ENCODE measurements around the gene ZNF326. TPM values are rescaled to one million over a fixed set of nuclear protein-coding genes. Genes with fewer than 3 reads are reported as not detected.

ZNF326 gene, protein sequence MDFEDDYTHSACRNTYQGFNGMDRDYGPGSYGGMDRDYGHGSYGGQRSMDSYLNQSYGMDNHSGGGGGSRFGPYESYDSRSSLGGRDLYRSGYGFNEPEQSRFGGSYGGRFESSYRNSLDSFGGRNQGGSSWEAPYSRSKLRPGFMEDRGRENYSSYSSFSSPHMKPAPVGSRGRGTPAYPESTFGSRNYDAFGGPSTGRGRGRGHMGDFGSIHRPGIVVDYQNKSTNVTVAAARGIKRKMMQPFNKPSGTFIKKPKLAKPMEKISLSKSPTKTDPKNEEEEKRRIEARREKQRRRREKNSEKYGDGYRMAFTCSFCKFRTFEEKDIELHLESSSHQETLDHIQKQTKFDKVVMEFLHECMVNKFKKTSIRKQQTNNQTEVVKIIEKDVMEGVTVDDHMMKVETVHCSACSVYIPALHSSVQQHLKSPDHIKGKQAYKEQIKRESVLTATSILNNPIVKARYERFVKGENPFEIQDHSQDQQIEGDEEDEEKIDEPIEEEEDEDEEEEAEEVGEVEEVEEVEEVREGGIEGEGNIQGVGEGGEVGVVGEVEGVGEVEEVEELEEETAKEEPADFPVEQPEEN
- 10 to 100 TPM; 17.4 to 17.9 TPM for total RNA-seq

DNA sequence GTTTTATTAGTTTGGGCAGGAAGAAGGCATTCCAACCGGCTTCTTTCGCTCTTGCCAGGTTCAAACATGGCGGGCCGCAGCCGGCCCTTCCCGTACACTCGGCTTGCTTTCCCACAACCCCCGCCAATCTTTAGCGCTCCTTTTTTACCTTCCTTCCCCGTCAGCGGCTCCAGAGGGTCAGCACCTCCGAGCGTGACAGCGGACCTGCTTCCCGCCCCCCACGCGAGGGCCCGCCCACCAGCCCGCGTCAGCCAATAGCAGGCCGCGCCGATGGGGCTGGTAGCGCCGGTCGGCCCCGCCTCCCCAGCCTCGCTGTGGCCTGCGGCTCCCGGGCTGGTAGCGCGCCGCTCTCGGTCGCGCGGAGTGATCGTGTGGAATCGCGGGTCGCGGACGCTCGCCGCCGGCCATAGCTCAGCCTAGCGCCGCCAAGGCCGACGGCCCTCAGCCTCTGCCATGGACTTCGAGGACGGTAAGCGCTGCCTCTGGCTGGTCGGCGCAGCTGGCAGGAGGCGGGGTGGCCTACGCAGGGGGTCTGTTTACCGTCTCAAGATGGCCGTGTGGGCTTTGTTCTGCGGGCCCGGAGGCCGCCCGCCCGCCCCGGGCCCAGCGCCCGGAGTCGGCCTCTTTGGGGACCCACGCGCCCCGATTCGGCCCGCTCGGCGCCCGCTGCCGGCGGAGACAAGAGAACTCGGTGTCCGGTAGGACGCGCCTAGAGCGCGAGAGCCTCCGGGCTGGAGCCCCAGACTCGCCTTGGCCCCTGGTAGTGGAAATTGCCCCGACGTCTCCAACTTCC is at the start of gene ZNF326:
TSS of gene ZNF326 (plus strand) at position 306 of the 793 bp plus-strand sequence. CDS start at position 454, 148 bp downstream.
- Mint-ChIP-seq H3K27ac (peak within 1 kb of the TSS; percentile 90), H3K4me3 (peak within 1 kb of the TSS; percentile 96), H3K4me1 (ENCODE audit: low read depth) (peaks cover 42% of the 10 kb centered on the region), H3K9me3 (no peaks in the 10 kb centered on the region), H3K36me3 (ENCODE audit: low read depth) (peaks cover 13% of the 10 kb centered on the region), H3K27me3 (ENCODE audit: low read depth) (no peaks in the 10 kb centered on the region)
- DNase-seq, result peak; percentile 94
- CTCF ChIA-PET, result no interaction called here
- intact Hi-C loops (cut with micrococcal nuclease), result loop anchor here (1.0 to 5.0 kb wide), 11 partner anchors 140 to 1313 kb away; partner anchors contain the start of genes GTF2B, LRRC8B, LRRC8C and PKN2

DNA sequence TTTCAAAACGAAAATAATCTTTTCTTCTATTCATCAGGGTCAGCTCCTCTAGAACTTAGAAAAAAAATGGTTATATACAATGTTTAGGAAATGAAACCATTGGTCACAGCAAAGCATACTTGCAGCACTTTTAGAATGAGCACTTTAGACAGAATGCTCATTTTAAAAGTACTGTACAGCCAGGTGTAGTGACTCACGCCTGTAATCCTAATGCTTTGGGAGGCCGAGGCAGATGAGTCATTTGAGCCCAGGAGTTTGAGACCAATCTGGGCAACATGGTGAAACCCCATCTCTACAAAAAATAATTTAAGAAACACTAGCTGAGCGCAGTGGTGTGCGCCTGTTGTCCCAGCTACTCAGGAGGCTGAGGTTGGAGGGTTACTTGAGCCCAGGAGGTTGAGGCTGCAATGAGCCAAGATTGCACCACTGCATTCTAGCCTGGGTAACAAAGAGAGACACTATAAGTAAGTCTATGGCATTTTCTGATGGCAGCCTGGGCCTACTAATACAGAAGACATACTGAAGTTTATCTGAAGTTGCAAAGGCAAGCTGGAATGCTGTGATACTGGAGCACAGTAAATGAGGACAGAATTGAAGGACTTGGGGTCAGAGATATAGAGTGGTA is 48.9 kb upstream of the ZNF326 start:
- peak; percentile 28 for DNase-seq
- no peaks in the 10 kb centered on the region for H3K27me3 Mint-ChIP-seq (ENCODE audit: low read depth)
- no peaks in the 10 kb centered on the region for H3K9me3 Mint-ChIP-seq
- H3K4me1 Mint-ChIP-seq (ENCODE audit: low read depth), result no peaks in the 10 kb centered on the region
- intact Hi-C loops (cut with micrococcal nuclease), result no loop called here
- no peaks in the 10 kb centered on the region for H3K36me3 Mint-ChIP-seq (ENCODE audit: low read depth)
- no peak overlapping the region for H3K27ac Mint-ChIP-seq
- CTCF ChIA-PET, result no interaction called here
- no peak overlapping the region for H3K4me3 Mint-ChIP-seq

DNA sequence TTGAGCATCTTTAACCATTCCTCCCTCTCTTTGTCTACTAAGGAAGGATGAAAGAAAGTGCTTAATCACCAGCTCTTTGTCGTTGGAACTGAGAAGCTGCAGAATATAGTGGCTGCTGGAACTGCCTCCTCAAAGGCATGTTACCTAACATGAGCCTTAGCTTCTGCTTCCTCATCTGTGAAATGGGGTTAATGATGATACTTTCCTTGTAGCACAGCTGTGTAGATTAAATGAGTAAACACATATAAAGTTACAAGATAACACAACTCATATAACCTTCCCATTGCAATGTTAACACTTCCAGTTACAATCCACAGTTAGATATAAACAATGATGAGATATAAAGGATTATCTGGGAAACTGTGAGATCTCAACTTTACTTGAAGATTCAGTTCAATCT is 48.4 kb upstream of the ZNF326 start:
- CTCF ChIA-PET, result no interaction called here
- Mint-ChIP-seq H3K4me3 (no peak overlapping the region), H3K9me3 (no peaks in the 10 kb centered on the region), H3K36me3 (ENCODE audit: low read depth) (no peaks in the 10 kb centered on the region), H3K27ac (no peak overlapping the region), H3K4me1 (ENCODE audit: low read depth) (no peaks in the 10 kb centered on the region), H3K27me3 (ENCODE audit: low read depth) (no peaks in the 10 kb centered on the region)
- intact Hi-C loops (cut with micrococcal nuclease), result no loop called here
- no peak for DNase-seq

DNA sequence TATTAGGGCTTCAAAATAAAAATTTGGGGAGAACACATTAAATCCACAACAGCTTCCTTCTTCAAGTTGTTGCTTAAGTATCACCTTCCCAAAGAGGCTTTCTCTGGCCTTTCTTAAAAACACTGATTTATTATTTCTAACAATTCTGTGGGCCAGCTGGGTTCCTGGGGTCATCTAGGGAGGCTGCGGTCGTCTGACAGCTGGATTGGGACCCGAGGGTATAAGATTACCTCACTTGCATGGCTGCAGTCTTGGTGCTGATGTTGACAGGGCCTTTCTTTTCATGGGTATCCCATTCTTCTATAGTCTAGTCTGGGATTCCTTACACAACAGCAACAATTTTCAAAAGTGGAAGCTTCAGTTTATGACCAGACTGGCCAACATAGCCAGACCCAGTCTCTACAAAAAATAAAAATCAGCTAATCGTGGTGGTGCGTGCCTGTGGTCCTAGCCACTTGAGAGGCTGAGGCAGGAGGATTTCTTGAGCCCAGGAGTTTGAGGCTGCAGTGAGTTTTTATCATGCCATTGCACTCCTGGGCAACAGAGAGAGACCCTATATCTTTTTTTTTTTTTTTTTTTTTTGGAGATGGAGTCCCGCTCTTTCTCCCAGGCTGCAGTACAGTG is 46.1 kb upstream of the ZNF326 start:
- Mint-ChIP-seq H3K36me3 (ENCODE audit: low read depth) (no peaks in the 10 kb centered on the region), H3K4me1 (ENCODE audit: low read depth) (peaks cover 4% of the 10 kb centered on the region), H3K27me3 (ENCODE audit: low read depth) (no peaks in the 10 kb centered on the region), H3K27ac (no peak overlapping the region), H3K9me3 (no peaks in the 10 kb centered on the region), H3K4me3 (no peak overlapping the region)
- intact Hi-C loops (cut with micrococcal nuclease), result no loop called here
- DNase-seq, result no peak
- CTCF ChIA-PET, result interaction anchor here (0.6 kb wide), 1 partner anchor 37 kb away, joined by 4 read pairs; no protein-coding TSS in a partner anchor

DNA sequence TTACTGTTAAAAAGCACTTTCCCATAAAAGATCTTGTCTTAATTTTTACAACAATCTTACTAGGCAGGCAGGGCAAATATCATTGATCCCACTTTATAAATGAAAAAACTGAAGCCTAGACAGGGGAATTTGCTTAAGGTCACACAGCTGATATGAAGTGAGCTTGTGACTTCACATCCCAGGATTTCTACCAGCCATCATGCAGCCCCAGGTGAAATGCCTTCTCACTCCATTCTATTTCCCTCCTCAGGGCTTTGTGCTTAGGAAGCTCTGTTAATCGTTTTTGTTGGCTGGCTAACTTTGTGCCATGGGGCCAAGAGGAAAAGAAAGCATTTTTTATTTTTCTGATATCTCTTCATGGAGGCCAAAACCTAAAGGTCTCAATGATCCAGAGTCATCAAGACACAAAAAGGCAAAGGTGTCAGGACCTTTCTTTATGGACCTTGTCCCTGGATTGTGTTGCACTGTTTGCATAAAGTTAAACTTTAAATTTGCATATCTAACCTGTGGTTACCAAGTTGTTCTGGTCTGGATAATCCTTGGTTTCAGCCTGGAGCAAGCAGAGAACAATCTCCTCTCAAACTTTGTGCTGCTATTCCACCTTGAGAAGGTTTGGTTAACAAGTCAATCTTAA is 44.8 kb upstream of the ZNF326 start:
- CTCF ChIA-PET, result interaction anchor here (0.7 to 0.8 kb wide), 2 partner anchors 148 to 176 kb away, joined by 4 to 6 read pairs; no protein-coding TSS in a partner anchor
- Mint-ChIP-seq H3K4me3 (no peak overlapping the region), H3K36me3 (ENCODE audit: low read depth) (no peaks in the 10 kb centered on the region), H3K4me1 (ENCODE audit: low read depth) (peaks cover 4% of the 10 kb centered on the region), H3K9me3 (no peaks in the 10 kb centered on the region), H3K27me3 (ENCODE audit: low read depth) (no peaks in the 10 kb centered on the region), H3K27ac (no peak overlapping the region)
- intact Hi-C loops (cut with micrococcal nuclease), result no loop called here
- no peak for DNase-seq

DNA sequence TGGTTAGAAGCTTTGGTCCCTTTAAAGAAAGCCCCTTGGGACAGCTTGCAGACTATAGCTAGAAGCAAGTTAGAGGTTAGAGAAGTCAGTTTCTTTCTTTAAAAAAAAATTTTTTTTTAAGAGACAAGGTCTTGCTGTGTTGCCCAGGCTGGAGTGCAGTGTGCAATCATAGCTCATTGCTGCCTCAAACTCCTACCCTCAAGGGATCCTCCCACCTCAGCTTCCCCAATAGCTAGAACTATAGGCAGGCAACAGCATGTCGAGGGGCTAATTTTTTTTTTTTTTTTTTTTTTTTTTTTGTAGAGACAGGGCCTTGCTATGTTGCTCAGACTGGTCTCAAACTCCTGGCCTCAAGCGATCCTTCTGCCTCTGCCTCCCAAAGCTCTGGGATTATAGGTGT is 44.2 kb upstream of the ZNF326 start:
- Mint-ChIP-seq H3K27ac (no peak overlapping the region), H3K4me1 (ENCODE audit: low read depth) (peaks cover 4% of the 10 kb centered on the region), H3K36me3 (ENCODE audit: low read depth) (no peaks in the 10 kb centered on the region), H3K27me3 (ENCODE audit: low read depth) (no peaks in the 10 kb centered on the region), H3K9me3 (no peaks in the 10 kb centered on the region), H3K4me3 (no peak overlapping the region)
- intact Hi-C loops (cut with micrococcal nuclease), result no loop called here
- DNase-seq, result no peak
- CTCF ChIA-PET, result interaction anchor here (0.7 to 0.8 kb wide), 2 partner anchors 149 to 177 kb away, joined by 4 to 6 read pairs; no protein-coding TSS in a partner anchor

DNA sequence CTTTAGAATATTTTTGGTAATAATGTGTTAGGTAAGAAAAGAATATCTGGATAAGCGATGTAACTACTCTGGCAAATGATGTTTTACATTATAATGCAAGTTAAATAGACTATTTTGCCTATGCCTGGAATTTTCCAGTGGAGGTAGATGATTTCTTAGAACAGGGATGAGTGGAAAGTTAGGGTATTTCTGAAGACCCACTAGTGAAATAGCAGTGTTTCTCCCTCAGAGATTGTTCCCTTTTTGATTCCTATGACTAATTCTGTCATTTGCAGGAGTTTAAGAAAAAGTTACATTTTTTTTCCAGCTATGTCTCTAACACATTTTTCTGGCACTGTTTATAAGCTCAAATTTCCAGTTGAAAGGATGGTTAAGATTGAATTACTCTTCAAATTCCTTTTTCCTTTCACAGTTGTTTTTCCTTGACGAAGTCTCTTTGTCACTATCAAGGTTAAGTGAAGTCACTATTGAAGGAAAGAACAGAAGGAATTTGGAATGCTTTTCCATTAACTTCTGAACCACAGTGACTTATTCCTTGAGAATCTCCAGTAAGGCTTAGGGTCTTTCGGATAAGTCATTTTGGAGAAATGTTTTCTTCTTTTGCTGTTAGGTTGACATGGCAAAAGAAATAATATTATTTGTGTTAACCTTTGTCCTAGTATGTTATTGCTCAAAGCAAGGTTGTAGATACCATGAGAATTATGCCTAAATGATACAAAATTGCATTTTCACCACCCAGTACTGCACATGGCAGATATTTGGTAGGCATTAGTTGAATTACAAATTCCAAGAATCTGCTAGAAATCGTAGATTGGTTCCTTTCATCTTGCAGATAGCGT is 42.9 kb upstream of the ZNF326 start:
- H3K9me3 Mint-ChIP-seq, result no peaks in the 10 kb centered on the region
- no peak overlapping the region for H3K4me3 Mint-ChIP-seq
- no peak for DNase-seq
- no peaks in the 10 kb centered on the region for H3K27me3 Mint-ChIP-seq (ENCODE audit: low read depth)
- no peaks in the 10 kb centered on the region for H3K36me3 Mint-ChIP-seq (ENCODE audit: low read depth)
- H3K4me1 Mint-ChIP-seq (ENCODE audit: low read depth), result peaks cover 8% of the 10 kb centered on the region
- CTCF ChIA-PET, result interaction anchor here (0.7 kb wide), 1 partner anchor 47 kb away, joined by 6 read pairs; no protein-coding TSS in a partner anchor
- no peak overlapping the region for H3K27ac Mint-ChIP-seq
- intact Hi-C loops (cut with micrococcal nuclease), result no loop called here

DNA sequence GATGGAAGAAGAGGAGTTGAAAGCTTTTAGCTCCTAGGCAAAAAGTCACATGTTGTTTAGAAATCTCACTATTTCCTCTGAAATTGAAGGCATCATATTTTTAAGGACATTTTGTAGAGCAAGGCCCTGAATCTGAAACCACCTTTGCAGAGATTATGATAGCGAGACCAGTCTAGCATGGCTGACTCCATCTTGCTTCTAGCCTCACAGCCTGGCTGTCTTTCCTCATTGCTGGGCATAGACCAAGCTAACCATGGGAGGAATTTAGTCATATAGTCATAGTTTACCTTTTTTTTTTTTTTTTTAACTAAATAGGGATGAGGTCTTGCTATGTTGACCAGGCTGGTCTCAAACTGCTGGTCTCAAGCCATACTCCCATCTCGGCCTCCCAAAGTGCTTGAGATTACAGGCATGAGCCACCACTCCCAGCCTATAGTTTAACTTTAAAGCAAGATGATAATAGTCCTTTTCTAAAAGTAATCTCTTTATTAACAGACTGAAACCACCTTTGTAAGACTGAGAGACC is 42.2 kb upstream of the ZNF326 start:
- CTCF ChIA-PET, result interaction anchor here (0.7 to 1.6 kb wide), 2 partner anchors 48 to 150 kb away, joined by 4 to 6 read pairs; no protein-coding TSS in a partner anchor
- no peak for DNase-seq
- no peaks in the 10 kb centered on the region for H3K27me3 Mint-ChIP-seq (ENCODE audit: low read depth)
- H3K4me3 Mint-ChIP-seq, result no peak overlapping the region
- intact Hi-C loops (cut with micrococcal nuclease), result loop anchor here (1.0 kb wide), 5 partner anchors 35 to 469 kb away; no protein-coding TSS in a partner anchor
- peaks cover 13% of the 10 kb centered on the region for H3K4me1 Mint-ChIP-seq (ENCODE audit: low read depth)
- H3K36me3 Mint-ChIP-seq (ENCODE audit: low read depth), result no peaks in the 10 kb centered on the region
- H3K27ac Mint-ChIP-seq, result no peak overlapping the region
- no peaks in the 10 kb centered on the region for H3K9me3 Mint-ChIP-seq

DNA sequence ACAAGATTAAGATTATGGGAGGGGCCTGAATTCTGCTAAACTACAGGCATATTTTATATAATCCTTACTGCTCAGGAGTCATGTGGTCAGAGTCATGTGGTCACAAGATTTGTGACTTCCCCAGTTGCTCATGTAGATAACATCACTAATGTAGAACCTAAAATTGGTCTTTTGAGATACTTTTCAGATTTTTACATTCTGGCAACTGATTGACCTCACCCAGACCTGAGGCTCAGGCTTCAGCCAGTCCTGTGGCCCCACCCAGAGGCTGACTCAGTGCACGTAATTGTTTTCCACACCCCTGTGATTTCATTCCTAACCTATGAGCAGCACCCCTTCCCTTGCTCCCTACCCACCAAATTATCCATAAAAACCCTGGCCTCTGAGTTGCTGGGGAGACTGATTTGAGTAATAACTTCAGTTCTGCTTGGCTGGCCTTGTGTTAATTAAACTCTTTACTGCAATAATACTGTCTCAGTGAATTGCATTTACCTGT is 41.7 kb upstream of the ZNF326 start:
- CTCF ChIA-PET, result interaction anchor here (1.6 kb wide), 1 partner anchor 150 kb away, joined by 4 read pairs; no protein-coding TSS in a partner anchor
- no peaks in the 10 kb centered on the region for H3K27me3 Mint-ChIP-seq (ENCODE audit: low read depth)
- intact Hi-C loops (cut with micrococcal nuclease), result loop anchor here (1.0 kb wide), 5 partner anchors 34 to 470 kb away; no protein-coding TSS in a partner anchor
- no peak overlapping the region for H3K4me3 Mint-ChIP-seq
- peak; percentile 66 for DNase-seq
- no peaks in the 10 kb centered on the region for H3K9me3 Mint-ChIP-seq
- H3K36me3 Mint-ChIP-seq (ENCODE audit: low read depth), result no peaks in the 10 kb centered on the region
- peaks cover 18% of the 10 kb centered on the region for H3K4me1 Mint-ChIP-seq (ENCODE audit: low read depth)
- no peak overlapping the region for H3K27ac Mint-ChIP-seq

DNA sequence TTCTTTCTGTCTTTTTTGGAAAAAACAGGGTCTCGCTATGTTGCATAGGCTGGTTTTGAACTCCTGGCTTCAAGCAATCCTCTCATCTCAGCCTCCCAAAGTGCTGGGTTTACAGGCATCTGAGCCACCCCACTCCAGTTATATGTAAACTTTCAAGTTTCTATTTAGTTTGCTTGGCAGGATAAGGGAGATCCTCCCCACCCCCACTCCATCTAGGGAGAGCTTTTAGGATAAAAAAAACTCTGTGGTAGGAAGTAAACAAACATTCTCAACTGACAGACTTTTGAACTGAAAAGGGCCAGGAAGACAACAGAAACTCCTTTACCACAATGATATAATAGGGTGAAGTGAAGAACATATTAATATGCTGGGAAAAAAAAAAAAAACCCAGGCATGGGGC is 41.0 kb upstream of the ZNF326 start:
- intact Hi-C loops (cut with micrococcal nuclease), result loop anchor here (1.0 kb wide), 5 partner anchors 33 to 471 kb away; no protein-coding TSS in a partner anchor
- CTCF ChIA-PET, result interaction anchor here (0.6 to 1.6 kb wide), 2 partner anchors 50 to 151 kb away, joined by 3 to 4 read pairs; no protein-coding TSS in a partner anchor
- H3K27ac Mint-ChIP-seq, result no peak overlapping the region

More for the DNA sequence above, 41.0 kb upstream of the ZNF326 start:
- DNase-seq, result no peak
- H3K27me3 Mint-ChIP-seq (ENCODE audit: low read depth), result no peaks in the 10 kb centered on the region
- no peak overlapping the region for H3K4me3 Mint-ChIP-seq
- no peaks in the 10 kb centered on the region for H3K36me3 Mint-ChIP-seq (ENCODE audit: low read depth)
- peaks cover 25% of the 10 kb centered on the region for H3K4me1 Mint-ChIP-seq (ENCODE audit: low read depth)
- H3K9me3 Mint-ChIP-seq, result no peaks in the 10 kb centered on the region
